Measurements from ENCODE around the gene CHDH.

CHDH gene

DNA sequence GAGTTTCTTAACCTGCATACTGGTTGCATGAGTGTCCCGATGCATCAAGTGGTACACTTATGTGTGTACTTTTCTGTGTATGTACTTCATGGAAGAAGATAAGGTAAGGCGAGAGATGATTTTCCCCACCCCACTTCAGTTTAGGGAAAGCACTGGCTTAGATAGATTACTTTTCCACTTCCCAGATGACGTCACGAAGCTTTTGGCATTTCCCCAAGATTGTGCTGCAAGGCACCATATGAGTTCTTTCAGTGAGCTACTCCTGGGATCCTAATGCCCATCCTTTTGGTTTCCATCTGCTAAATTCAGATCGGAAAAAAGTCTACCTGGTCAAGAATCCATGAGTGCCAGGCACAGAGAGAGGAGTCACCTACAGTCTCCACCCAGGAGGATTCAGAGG is 4.7 kb upstream of the CHDH start:
- no peak for DNase-seq (ENCODE audit: low spot score)

- no peak for DNase-seq (ENCODE audit: low spot score)
Measured at GRCh38 chr3:53849916-53850315, 3.7 kb upstream of the CHDH start.

GRCh38 chr3:53846851-53847155 is 584 bp upstream of the CHDH start:
- DNase-seq (ENCODE audit: low spot score): no peak

- DNase-seq (ENCODE audit: low spot score): no peak
Measured at GRCh38 chr3:53845881-53846133, 412 bp downstream of the CHDH start.

- DNase-seq (ENCODE audit: low spot score): no peak
Measured at GRCh38 chr3:53845103-53845880, 927 bp downstream of the CHDH start.

- no peak for DNase-seq (ENCODE audit: low spot score)
Measured at GRCh38 chr3:53844262-53845102, 1.7 kb downstream of the CHDH start.

GRCh38 chr3:53843195-53844177 is 2.7 kb downstream of the CHDH start:
- DNase-seq (ENCODE audit: low spot score): no peak

- no peak for DNase-seq (ENCODE audit: low spot score)
Measured at GRCh38 chr3:53842436-53843194, 3.6 kb downstream of the CHDH start.

- DNase-seq (ENCODE audit: low spot score): no peak
Measured at GRCh38 chr3:53841296-53841695, 4.9 kb downstream of the CHDH start.

- DNase-seq (ENCODE audit: low spot score): no peak
Measured at GRCh38 chr3:53837331-53837730, 8.9 kb downstream of the CHDH start.

GRCh38 chr3:53836084-53836872 is 9.9 kb downstream of the CHDH start:
- no peak for DNase-seq (ENCODE audit: low spot score)

DNA sequence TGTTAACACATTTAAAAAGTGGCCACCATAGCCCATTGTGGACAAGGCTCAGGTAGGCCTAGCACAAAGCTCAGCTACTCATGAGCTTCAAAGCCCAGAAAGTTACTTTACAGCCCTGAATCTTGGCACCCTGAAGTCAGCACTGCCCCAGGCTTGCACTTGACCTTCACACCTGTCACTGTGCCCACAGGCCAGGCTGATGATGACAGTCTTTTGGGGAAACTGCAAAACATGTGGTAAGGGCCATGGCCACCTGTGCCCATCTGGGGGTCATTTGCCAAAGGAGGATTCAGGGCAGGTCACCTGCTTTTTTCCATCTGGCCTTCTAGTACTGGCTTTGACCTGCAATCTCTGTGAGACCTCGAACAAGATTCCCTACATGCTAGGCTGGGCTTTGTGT is 11.0 kb downstream of the CHDH start:
- DNase-seq (ENCODE audit: low spot score): no peak

GRCh38 chr3:53834429-53835095 is 11.7 kb downstream of the CHDH start:
- no peak for DNase-seq (ENCODE audit: low spot score)

GRCh38 chr3:53833700-53834099 is 12.5 kb downstream of the CHDH start:
- no peak for DNase-seq (ENCODE audit: low spot score)

DNA sequence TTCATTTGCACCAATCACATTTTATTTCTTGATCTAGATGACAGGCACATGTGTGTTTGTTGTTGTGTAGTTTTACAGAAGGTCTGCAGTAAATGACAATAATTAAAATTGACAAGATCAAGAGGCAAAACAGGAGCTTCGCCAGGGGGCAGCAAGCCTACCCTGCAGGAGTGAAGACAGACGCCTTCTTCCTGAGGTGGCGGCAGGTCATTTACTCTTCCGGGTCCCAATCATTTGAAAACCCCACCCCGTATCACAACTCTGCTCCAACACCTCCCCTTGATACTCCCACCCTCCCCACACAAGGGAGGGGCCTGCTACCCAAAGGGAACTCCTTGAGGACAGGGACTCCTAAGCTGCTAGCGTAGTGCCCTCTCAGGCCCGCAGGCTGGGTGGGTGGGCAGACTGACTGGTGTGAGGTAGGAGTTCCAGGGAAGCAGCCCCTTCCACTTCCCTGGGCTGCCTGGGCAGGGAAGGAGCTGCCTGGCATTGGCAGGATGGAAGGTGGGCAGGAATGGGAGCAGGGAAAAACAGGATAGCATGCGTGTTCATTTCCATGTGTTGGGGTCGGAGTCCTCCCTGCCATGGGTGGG is 13.1 kb downstream of the CHDH start:
- DNase-seq (ENCODE audit: low spot score): no peak

DNA sequence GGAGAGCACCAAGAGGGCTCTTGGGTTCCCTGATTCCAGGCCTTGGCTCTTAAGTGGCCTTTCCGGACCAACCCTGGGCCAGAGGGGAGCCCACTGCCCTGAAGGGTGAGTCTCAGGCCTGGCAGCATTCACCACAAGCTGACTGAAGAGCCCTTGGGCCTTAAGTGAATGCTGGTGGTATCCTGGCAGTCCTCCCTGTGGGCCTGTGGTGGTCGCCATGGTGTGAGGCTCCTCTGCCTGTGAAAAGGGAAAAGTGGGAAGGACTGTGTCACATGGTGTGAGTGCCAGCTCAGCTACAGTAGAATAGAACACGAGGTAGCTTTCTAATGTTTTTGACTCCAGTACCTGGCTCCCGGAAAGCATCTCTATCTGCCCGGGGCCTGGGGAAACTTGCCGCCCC is 15.3 kb downstream of the CHDH start:
- DNase-seq (ENCODE audit: low spot score): no peak

DNA sequence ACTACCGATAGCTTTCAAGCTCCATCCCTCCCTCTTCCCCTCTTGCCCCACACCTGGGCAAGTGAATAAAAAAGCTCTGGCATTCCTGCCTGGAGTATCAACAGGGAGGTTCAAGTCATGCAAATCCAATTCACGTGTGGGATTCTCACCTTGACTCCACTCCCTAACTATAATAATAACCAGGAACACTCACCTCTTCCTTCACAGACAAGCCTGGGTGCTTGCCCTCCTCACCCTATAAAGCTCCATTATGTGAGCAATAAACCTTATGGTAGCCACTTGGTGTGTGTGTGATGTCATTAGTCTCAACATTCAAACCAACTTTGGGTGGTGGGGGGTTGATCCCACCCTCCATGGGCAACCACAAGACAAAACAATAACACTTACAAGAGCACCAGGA is 16.6 kb downstream of the CHDH start:
- DNase-seq (ENCODE audit: low spot score): no peak

DNA sequence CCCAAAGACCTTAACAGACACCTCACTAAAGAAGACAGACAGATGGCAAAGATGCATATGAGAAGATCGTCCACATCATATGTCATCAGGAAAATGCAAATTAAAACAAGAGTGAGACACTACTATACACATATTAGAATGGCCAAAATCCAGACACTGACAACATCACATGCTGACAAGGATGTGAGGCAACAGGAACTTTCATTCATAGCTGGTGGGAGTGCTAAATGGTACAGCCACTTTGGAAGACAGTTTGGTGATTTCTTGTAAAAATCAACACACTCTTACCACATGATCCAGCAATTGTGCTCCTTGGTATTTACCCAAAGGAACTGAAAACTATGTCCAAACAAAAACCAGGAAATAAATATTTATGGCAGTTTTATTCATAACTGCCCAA is 17.6 kb downstream of the CHDH start:
- DNase-seq (ENCODE audit: low spot score): no peak

DNA sequence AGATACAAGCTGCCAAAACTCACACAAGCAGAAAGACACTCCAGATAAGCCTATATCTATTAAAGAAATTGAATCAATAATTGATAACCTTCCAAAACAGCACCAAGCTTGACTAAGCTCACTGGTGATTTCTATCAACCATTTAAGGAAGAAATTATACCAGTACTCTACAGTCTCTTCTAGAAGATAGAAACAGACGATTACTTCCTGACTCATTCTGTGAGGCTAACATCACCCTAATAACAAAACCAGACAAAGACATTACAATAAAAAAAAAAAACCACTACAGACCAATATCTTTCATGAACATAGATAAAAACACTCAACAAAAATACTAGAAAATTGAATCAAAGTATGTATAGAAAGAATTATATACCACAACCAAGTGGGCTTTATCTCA is 20.2 kb downstream of the CHDH start:
- no peak for DNase-seq (ENCODE audit: low spot score)

DNA sequence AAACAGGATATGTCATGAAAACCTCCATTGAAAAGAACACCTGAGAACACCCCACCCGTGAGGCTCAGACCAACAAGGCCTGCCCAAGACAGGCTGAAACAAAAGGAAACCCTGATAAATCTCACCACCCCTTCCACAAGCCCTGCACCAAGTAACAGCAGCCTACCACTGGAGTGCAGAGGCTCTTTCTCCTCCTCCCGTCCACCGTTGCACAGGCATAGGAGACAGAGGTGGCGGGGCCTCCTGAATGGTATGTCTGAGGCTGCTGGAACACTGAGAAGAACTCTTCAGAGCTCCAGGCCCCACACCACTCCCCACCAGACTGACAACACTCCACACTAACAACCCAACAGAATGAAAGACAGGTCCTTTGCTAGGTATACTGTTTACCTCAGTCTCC is 21.4 kb downstream of the CHDH start:
- DNase-seq (ENCODE audit: low spot score): no peak

All from hematopoietic multipotent progenitor cell treated with erythropoietin and hydrocortisone succinate and interleukin-3 and kit ligand, for 17 days (in vitro differentiated cells).